ENCODE results near the gene NPAS3. TPM values are rescaled to one million over a fixed set of nuclear protein-coding genes. Genes with fewer than 3 reads are reported as not detected.

The NPAS3 gene
- total RNA-seq, 1 donor from 2014 or later = 1.6 TPM

DNA sequence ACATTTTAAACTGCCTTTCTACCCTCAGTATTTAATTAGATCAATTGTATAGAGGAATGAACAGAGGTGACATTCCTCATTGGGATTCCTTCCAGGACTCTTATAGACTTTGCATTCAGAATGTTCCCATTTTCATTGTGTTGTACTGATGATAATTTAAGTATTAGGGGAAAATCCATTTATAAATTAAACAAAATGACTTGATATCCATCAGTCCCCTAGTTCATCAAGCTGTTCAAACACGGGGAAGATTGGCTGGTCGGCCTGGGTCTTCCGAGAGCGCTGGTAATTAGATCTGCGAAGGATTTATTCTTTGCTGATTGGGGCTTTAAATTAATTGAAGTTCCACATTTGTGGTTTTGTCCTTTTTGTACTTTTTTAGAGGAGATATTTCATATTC is 738.2 kb downstream of the NPAS3 start:
- DNase-seq (ENCODE audit: low spot score) = no peak
- Mint-ChIP-seq H3K4me3 (ENCODE audit: unreplicated experiment) (no peak overlapping the region), H3K36me3 (ENCODE audit: low read depth, unreplicated experiment) (no peaks in the 10 kb centered on the region), H3K4me1 (ENCODE audit: unreplicated experiment) (peaks cover 2% of the 10 kb centered on the region), H3K9me3 (ENCODE audit: unreplicated experiment) (no peaks in the 10 kb centered on the region), H3K27ac (ENCODE audit: unreplicated experiment) (no peak overlapping the region), H3K27me3 (ENCODE audit: unreplicated experiment) (peaks cover 1% of the 10 kb centered on the region)
- TF ChIP-seq, protein P1, sequence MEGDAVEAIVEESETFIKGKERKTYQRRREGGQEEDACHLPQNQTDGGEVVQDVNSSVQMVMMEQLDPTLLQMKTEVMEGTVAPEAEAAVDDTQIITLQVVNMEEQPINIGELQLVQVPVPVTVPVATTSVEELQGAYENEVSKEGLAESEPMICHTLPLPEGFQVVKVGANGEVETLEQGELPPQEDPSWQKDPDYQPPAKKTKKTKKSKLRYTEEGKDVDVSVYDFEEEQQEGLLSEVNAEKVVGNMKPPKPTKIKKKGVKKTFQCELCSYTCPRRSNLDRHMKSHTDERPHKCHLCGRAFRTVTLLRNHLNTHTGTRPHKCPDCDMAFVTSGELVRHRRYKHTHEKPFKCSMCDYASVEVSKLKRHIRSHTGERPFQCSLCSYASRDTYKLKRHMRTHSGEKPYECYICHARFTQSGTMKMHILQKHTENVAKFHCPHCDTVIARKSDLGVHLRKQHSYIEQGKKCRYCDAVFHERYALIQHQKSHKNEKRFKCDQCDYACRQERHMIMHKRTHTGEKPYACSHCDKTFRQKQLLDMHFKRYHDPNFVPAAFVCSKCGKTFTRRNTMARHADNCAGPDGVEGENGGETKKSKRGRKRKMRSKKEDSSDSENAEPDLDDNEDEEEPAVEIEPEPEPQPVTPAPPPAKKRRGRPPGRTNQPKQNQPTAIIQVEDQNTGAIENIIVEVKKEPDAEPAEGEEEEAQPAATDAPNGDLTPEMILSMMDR (IDR thresholded peaks at IDR 0.05; ENCODE audit: unreplicated experiment) = no peak

DNA sequence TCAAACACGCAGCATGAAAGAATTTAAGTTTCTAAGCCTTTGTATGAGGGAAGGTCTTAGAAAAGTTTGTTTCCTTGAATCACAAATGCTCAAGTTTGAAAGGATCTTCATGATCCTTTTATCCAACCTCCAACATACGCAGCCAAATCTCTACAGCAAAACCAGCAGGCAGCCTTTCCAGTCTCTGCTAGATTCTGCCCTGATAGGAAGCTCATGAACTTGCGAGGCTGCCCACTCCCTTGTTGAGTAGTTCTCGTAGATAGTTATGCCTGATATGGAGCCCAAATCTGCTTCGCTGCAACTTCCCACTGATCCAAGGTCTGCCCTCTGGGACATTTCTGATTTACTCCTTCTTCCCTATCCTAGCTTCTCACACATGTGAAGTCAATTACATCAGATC is 739.3 kb downstream of the NPAS3 start:
- TF ChIP-seq, protein P1 (IDR thresholded peaks at IDR 0.05; ENCODE audit: unreplicated experiment) = no peak
- no peak for DNase-seq (ENCODE audit: low spot score)
- Mint-ChIP-seq H3K4me1 (ENCODE audit: unreplicated experiment) (peaks cover 2% of the 10 kb centered on the region), H3K27me3 (ENCODE audit: unreplicated experiment) (peaks cover 1% of the 10 kb centered on the region), H3K36me3 (ENCODE audit: low read depth, unreplicated experiment) (no peaks in the 10 kb centered on the region), H3K4me3 (ENCODE audit: unreplicated experiment) (no peak overlapping the region), H3K9me3 (ENCODE audit: unreplicated experiment) (no peaks in the 10 kb centered on the region), H3K27ac (ENCODE audit: unreplicated experiment) (no peak overlapping the region)

DNA sequence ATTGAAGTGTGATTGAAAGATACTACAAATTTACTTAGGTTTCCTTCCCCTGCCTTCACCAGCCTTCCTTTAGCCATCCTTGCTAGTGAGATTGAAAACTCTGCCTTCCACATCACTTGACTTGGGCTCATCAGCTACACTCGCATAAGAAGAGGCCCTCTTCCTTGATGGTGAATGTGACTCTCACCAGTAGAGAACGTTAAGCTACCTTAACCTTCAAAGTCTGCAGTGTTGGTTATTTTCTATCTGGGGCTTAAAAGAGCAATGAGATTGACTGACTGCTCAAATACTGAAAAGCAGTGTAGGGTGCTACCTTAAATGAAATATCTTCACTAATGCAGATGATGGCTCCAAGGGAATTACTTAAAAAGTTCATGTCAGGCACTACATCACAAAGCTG is 740.3 kb downstream of the NPAS3 start:
- Mint-ChIP-seq H3K27ac (ENCODE audit: unreplicated experiment) (no peak overlapping the region), H3K4me3 (ENCODE audit: unreplicated experiment) (no peak overlapping the region), H3K36me3 (ENCODE audit: low read depth, unreplicated experiment) (no peaks in the 10 kb centered on the region), H3K27me3 (ENCODE audit: unreplicated experiment) (no peaks in the 10 kb centered on the region), H3K4me1 (ENCODE audit: unreplicated experiment) (peaks cover 2% of the 10 kb centered on the region), H3K9me3 (ENCODE audit: unreplicated experiment) (no peaks in the 10 kb centered on the region)
- TF ChIP-seq, protein P1 (IDR thresholded peaks at IDR 0.05; ENCODE audit: unreplicated experiment) = no peak
- DNase-seq (ENCODE audit: low spot score) = no peak

DNA sequence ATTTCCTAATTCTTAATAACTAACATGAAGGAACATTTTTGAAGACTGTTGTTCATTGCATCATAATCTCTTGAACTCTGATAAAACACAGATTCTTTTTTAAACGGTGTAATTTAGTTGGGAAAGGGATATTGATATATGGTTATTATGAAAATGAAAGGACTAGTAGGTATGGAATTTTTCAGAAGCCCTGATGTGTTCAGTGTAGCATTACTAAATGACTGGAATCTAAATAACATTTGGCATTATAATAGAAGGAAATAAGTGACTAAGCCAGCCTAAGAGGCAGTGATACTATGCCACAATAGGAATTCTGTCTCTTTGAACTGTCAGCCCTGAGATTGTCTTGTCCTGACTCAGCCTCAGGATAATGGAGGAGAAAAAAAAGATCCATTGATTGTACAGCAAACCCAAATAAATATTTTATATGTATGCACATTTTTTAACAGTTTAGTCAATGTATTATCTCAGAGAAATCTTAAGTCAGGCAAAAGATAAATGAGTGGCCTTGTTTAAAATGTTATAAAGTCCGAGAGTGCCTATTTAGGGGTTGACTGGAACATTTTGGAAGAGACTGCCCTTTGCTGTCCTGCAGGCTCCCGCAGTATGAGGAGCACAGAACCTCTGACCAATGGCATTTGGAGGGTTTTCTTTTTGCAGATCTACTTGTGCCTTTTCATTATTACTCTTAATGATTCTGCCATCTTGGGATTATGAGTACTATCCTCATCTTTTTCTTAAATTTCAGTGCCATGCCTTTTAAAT is 741.0 kb downstream of the NPAS3 start:
- Mint-ChIP-seq H3K27ac (ENCODE audit: unreplicated experiment) (no peak overlapping the region), H3K4me1 (ENCODE audit: unreplicated experiment) (peaks cover 2% of the 10 kb centered on the region), H3K36me3 (ENCODE audit: low read depth, unreplicated experiment) (no peaks in the 10 kb centered on the region), H3K9me3 (ENCODE audit: unreplicated experiment) (no peaks in the 10 kb centered on the region), H3K27me3 (ENCODE audit: unreplicated experiment) (no peaks in the 10 kb centered on the region), H3K4me3 (ENCODE audit: unreplicated experiment) (no peak overlapping the region)
- TF ChIP-seq, protein P1 (IDR thresholded peaks at IDR 0.05; ENCODE audit: unreplicated experiment) = no peak
- DNase-seq (ENCODE audit: low spot score) = no peak

DNA sequence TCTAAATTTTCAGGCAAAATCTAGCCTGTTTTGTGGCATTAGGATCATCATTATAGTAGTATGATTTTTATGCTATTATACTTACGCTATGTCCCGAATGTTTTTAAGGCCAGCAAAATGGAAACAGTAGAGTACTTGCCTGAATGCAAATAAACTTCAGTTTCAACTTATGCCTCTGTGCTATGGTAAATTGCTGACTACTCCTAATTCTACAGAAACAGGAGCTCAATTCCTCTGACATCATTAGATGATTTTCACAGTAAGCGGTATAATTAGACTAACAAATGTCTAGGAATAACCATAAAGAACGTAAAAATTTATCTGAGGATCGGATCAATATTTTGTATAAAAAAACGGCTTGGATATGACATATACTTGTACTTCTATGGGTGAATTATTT is 742.2 kb downstream of the NPAS3 start:
- Mint-ChIP-seq H3K27ac (ENCODE audit: unreplicated experiment) (no peak overlapping the region), H3K9me3 (ENCODE audit: unreplicated experiment) (no peaks in the 10 kb centered on the region), H3K4me1 (ENCODE audit: unreplicated experiment) (peaks cover 2% of the 10 kb centered on the region), H3K36me3 (ENCODE audit: low read depth, unreplicated experiment) (no peaks in the 10 kb centered on the region), H3K4me3 (ENCODE audit: unreplicated experiment) (no peak overlapping the region), H3K27me3 (ENCODE audit: unreplicated experiment) (no peaks in the 10 kb centered on the region)
- TF ChIP-seq, protein P1 (IDR thresholded peaks at IDR 0.05; ENCODE audit: unreplicated experiment) = no peak
- DNase-seq (ENCODE audit: low spot score) = no peak
